MM.1S (cell line): Measurements from ENCODE around the gene SMIM35.

Experiments used
- DNase-seq: peaks from one replicate; pipeline ENCODE4 v3.0.0-alpha.2; 2015
- H2AFZ ChIP-seq: fragments of 300-600 bp; sonication (generic); 2 replicates; pipeline ENCODE4 v1.6.0; 2016; ENCODE audit warnings: antibody characterized with exemption, low read length
- H3F3A ChIP-seq: fragments of 300-600 bp; sonication (generic); 2 replicates; pipeline ENCODE4 v1.6.1; 2016; ENCODE audit warnings: mild to moderate bottlenecking, antibody characterized with exemption, low read length, moderate library complexity, mixed read lengths; ENCODE audit not compliant: insufficient read depth
- H3K27ac ChIP-seq: fragments of 300-600 bp; sonication (generic); 2 replicates; pipeline ENCODE4 v1.5.1; 2016; ENCODE audit warnings: mild to moderate bottlenecking, low read length
- H3K27me3 ChIP-seq: fragments of 300-600 bp; sonication (generic); replicated peaks from 2 replicates; pipeline ENCODE4 v1.6.0; 2016; ENCODE audit warnings: low read length; ENCODE audit not compliant: insufficient read depth
- H3K36me3 ChIP-seq: fragments of 300-600 bp; sonication (generic); replicated peaks from 2 replicates; pipeline ENCODE4 v1.6.1; 2016; ENCODE audit warnings: mild to moderate bottlenecking, low read length, mixed read lengths; ENCODE audit not compliant: insufficient read depth
- H3K4me1 ChIP-seq: fragments of 300-600 bp; sonication (generic); 2 replicates; pipeline ENCODE4 v1.6.1; 2016; ENCODE audit warnings: low read length, mixed read lengths
- H3K4me2 ChIP-seq: fragments of 300-600 bp; sonication (generic); 2 replicates; pipeline ENCODE4 v1.6.0; 2016; ENCODE audit warnings: low read depth, low read length
- H3K4me3 ChIP-seq: fragments of 300-600 bp; sonication (generic); 2 replicates; pipeline ENCODE4 v1.5.1; 2016; ENCODE audit warnings: low read length, mixed read lengths
- H3K79me2 ChIP-seq: fragments of 300-600 bp; sonication (generic); 2 replicates; pipeline ENCODE4 v1.6.1; 2016; ENCODE audit warnings: mixed run types, low read length, mixed read lengths
- H3K9ac ChIP-seq: fragments of 300-600 bp; sonication (generic); 2 replicates; pipeline ENCODE4 v1.6.1; 2016; ENCODE audit warnings: low read length, mixed read lengths
- H3K9me2 ChIP-seq: fragments of 300-600 bp; sonication (generic); replicated peaks from 2 replicates; pipeline ENCODE4 v1.6.1; 2016; ENCODE audit warnings: mild to moderate bottlenecking, low read length, mixed read lengths; ENCODE audit not compliant: insufficient read depth
- H3K9me3 ChIP-seq: fragments of 300-600 bp; sonication (generic); replicated peaks from 2 replicates; pipeline ENCODE4 v1.6.1; 2016; ENCODE audit warnings: mild to moderate bottlenecking, low read length, mixed read lengths; ENCODE audit not compliant: insufficient read depth
- H4K20me1 ChIP-seq: fragments of 300-600 bp; sonication (generic); 2 replicates; pipeline ENCODE4 v1.6.1; 2016; ENCODE audit warnings: mild to moderate bottlenecking, low read length, moderate library complexity, mixed read lengths; ENCODE audit not compliant: insufficient read depth
- EZH2 ChIP-seq: fragments of 300-600 bp; sonication (generic); optimal IDR thresholded peaks from 2 replicates; pipeline ENCODE3; 2017; ENCODE audit warnings: low read depth, mild to moderate bottlenecking, antibody characterized with exemption, low read length, mixed read lengths
- EZH2phosphoT487 ChIP-seq: fragments of 300-600 bp; sonication (generic); IDR thresholded peaks from 2 replicates; pipeline ENCODE4 v1.6.1; 2018; ENCODE audit warnings: antibody characterized with exemption, low read length
- TF ChIP-seq, protein P1 (sequence below): fragments of 300-600 bp; sonication (generic); IDR thresholded peaks from 2 replicates; pipeline ENCODE4 v1.5.1; 2016; ENCODE audit warnings: antibody characterized with exemption, low read length, mixed read lengths

Gene SMIM35

DNA sequence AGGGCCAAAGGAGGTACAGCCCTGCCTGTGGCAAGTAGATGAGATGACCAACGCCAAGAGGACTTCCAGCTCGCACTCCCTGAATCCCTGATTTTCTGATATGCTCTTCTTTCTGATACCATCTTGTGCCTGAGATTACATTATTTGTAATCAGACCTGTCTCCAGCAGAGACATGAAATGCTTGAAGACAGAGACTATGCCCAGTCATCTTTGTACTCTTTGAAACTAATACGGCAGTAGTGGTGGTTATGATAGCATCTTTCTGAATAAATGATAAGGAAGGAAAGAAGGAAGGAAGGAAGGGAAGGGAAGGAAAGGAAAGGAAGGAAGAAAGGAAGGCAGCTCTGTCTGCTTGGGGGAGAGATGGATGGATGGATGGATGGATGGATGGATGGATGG, 72.7 kb downstream of the SMIM35 start:
- Histone ChIP-seq H3K4me1 (peaks cover 35% of the 10 kb centered on the region), H2AFZ (no peak overlapping the region), H3K9ac (no peak overlapping the region), H4K20me1 (no peaks in the 10 kb centered on the region), H3K36me3 (no peaks in the 10 kb centered on the region), H3K27me3 (no peaks in the 10 kb centered on the region), H3K4me3 (no peak overlapping the region), H3K79me2 (no peaks in the 10 kb centered on the region), H3F3A (peaks cover 34% of the 10 kb centered on the region; the same call in 1 of the 2 replicates), H3K27ac (no peak overlapping the region), H3K9me3 (no peaks in the 10 kb centered on the region), H3K4me2 (no peak overlapping the region), H3K9me2 (no peaks in the 10 kb centered on the region)
- TF ChIP-seq, protein P1, sequence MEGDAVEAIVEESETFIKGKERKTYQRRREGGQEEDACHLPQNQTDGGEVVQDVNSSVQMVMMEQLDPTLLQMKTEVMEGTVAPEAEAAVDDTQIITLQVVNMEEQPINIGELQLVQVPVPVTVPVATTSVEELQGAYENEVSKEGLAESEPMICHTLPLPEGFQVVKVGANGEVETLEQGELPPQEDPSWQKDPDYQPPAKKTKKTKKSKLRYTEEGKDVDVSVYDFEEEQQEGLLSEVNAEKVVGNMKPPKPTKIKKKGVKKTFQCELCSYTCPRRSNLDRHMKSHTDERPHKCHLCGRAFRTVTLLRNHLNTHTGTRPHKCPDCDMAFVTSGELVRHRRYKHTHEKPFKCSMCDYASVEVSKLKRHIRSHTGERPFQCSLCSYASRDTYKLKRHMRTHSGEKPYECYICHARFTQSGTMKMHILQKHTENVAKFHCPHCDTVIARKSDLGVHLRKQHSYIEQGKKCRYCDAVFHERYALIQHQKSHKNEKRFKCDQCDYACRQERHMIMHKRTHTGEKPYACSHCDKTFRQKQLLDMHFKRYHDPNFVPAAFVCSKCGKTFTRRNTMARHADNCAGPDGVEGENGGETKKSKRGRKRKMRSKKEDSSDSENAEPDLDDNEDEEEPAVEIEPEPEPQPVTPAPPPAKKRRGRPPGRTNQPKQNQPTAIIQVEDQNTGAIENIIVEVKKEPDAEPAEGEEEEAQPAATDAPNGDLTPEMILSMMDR: no peak
- TF ChIP-seq EZH2phosphoT487: no peak
- no peak for DNase-seq

GRCh38 chr11:118012083-118012669, 74.6 kb downstream of the SMIM35 start:
- Histone ChIP-seq H3K4me1 (peaks cover 49% of the 10 kb centered on the region), H3K27ac (peak overlapping the region; percentile 92), H3F3A (peaks cover 48% of the 10 kb centered on the region), H2AFZ (peak overlapping the region; percentile 21), H3K4me2 (peak overlapping the region; percentile 36; the same call in 1 of the 2 replicates), H3K27me3 (no peaks in the 10 kb centered on the region), H3K4me3 (no peak overlapping the region), H3K36me3 (no peaks in the 10 kb centered on the region), H4K20me1 (no peaks in the 10 kb centered on the region), H3K9ac (peak overlapping the region; percentile 44), H3K9me3 (no peaks in the 10 kb centered on the region), H3K79me2 (no peaks in the 10 kb centered on the region), H3K9me2 (no peaks in the 10 kb centered on the region)
- peak; percentile 45 for DNase-seq
- TF ChIP-seq, protein P1: no peak
- TF ChIP-seq EZH2phosphoT487 (no peak), EZH2 (no peak)

DNA sequence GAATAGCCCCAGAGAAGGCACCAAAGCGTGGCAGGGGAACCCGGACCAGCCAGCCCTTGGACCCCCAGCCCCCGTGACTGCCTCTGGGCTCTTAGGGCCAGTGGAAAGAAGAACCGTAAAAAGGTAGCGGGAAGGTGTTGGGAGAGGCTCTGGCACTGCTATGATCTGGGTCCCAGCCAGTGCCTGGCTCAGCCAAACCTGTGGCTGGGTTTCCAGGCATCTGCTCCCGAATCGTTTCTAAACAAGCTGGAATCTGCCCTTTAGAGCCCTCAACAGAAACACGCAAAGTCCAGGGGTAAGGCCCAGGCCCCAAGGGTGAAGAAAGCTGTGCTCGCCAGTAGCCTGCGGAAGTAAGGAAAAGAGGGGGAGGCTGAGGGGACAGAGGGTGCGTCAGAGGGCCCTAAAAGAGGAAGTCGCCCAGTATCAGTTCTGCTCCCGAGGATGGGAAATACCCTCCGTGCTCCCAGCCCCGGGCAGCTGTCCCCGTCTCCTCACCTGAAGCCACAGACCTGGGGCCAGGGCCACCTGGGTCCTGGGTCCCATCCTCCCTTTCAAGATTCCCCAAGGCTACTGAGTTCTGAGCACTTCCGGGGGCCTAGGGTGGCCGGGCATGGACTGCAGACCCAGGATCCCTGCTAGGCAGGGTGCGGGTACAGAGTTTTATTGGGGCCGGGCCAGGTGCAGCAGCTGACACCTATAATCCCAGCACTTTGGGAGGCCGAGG, 75.9 kb downstream of the SMIM35 start:
- no peaks in the 10 kb centered on the region for H3K9me2 ChIP-seq
- H3K27ac ChIP-seq: peak overlapping the region; percentile 92
- no peaks in the 10 kb centered on the region for H4K20me1 ChIP-seq
- H3K4me1 ChIP-seq: peaks cover 49% of the 10 kb centered on the region
- H3K36me3 ChIP-seq: no peaks in the 10 kb centered on the region
- H3K9me3 ChIP-seq: no peaks in the 10 kb centered on the region
- H3K79me2 ChIP-seq: no peaks in the 10 kb centered on the region
- peaks cover 48% of the 10 kb centered on the region for H3F3A ChIP-seq
- peak overlapping the region; percentile 48; the same call in 1 of the 2 replicates for H3K4me2 ChIP-seq
- no peaks in the 10 kb centered on the region for H3K27me3 ChIP-seq
- DNase-seq: peak; percentile 72
- peak overlapping the region; percentile 37 for H3K9ac ChIP-seq
- TF ChIP-seq EZH2: no peak
- TF ChIP-seq, protein P1: no peak
- TF ChIP-seq EZH2phosphoT487: no peak
- H2AFZ ChIP-seq: no peak overlapping the region
- H3K4me3 ChIP-seq: no peak overlapping the region
